HL-60/S4 (cell line): ENCODE measurements around the gene CDH4.

ENCODE experiments used
- in situ Hi-C: fragments of 300-500 bp; cut with MboI; formaldehyde crosslinking; loops from 2 replicates; pipeline ENCODE4 v1.14.3; 2022; ENCODE audit warnings: low sequenced_read_pairs

Gene CDH4

GRCh38 chr20:61895016-61895415 is 643.0 kb downstream of the CDH4 start:
- in situ Hi-C loops: no loop called here

- in situ Hi-C loops: no loop called here
These were observed 643.6 kb downstream of the CDH4 start for GRCh38 chr20:61895686-61896057.

GRCh38 chr20:61896058-61896961 is 644.2 kb downstream of the CDH4 start:
- in situ Hi-C loops: no loop called here

- in situ Hi-C loops: no loop called here
These were observed 645.6 kb downstream of the CDH4 start for GRCh38 chr20:61897401-61898295.

- in situ Hi-C loops: no loop called here
These were observed 646.3 kb downstream of the CDH4 start for GRCh38 chr20:61898405-61898804.

- in situ Hi-C loops: no loop called here
These were observed 648.2 kb downstream of the CDH4 start for GRCh38 chr20:61900011-61900944.

GRCh38 chr20:61900945-61901293 is 648.9 kb downstream of the CDH4 start:
- in situ Hi-C loops: no loop called here

GRCh38 chr20:61901392-61902220 is 649.5 kb downstream of the CDH4 start:
- in situ Hi-C loops: no loop called here

GRCh38 chr20:61902221-61902869 is 650.3 kb downstream of the CDH4 start:
- in situ Hi-C loops: no loop called here

- in situ Hi-C loops: no loop called here
These were observed 651.7 kb downstream of the CDH4 start for GRCh38 chr20:61903575-61904340.

GRCh38 chr20:61904456-61904855 is 652.4 kb downstream of the CDH4 start:
- in situ Hi-C loops: no loop called here

- in situ Hi-C loops: no loop called here
These were observed 653.9 kb downstream of the CDH4 start for GRCh38 chr20:61905781-61906523.

- in situ Hi-C loops: no loop called here
These were observed 655.2 kb downstream of the CDH4 start for GRCh38 chr20:61907081-61907891.

- in situ Hi-C loops: no loop called here
These were observed 656.3 kb downstream of the CDH4 start for GRCh38 chr20:61908057-61909026.

GRCh38 chr20:61909028-61909427 is 657.0 kb downstream of the CDH4 start:
- in situ Hi-C loops: no loop called here

- in situ Hi-C loops: no loop called here
These were observed 657.8 kb downstream of the CDH4 start for GRCh38 chr20:61909821-61910220.
